Hindlimb muscle (tissue), 1 donor: ENCODE data around the gene MMEL1. TPM values are rescaled to one million over a fixed set of nuclear protein-coding genes. Genes with fewer than 3 reads are reported as not detected.
"Not testable (repeated sequence)": the region's sequence is repeated elsewhere in the genome, so short reads cannot be mapped to it uniquely, and the experiment has no call there.

ENCODE experiments used
- DNase-seq: peaks from one replicate; pipeline ENCODE4 v3.0.0-alpha.2; 2013
- polyA plus RNA-seq: library from polyadenylated mRNA; unstranded; fragments of 120-200 nt; gene quantifications from one replicate; pipeline ENCODE4 v1.2.1, GENCODE V29; 2013; ENCODE audit not compliant: insufficient read length

MMEL1 gene
- polyA plus RNA-seq, 1 donor, result 0.59 TPM

GRCh38 chr1:2628191-2628932, 4.5 kb downstream of the MMEL1 start:
- DNase-seq, result no peak

- DNase-seq, result no peak
Observed at GRCh38 chr1:2627746-2628145, 5.1 kb downstream of the MMEL1 start.

- DNase-seq, result not testable (repeated sequence)
Observed at GRCh38 chr1:2625748-2626147, 7.1 kb downstream of the MMEL1 start.

GRCh38 chr1:2625311-2625710, 7.5 kb downstream of the MMEL1 start:
- DNase-seq, result no peak

- no peak for DNase-seq
Observed at GRCh38 chr1:2624735-2625300, 8.0 kb downstream of the MMEL1 start.

- no peak for DNase-seq
Observed at GRCh38 chr1:2623571-2624337, 9.1 kb downstream of the MMEL1 start.

GRCh38 chr1:2617971-2618470, 14.8 kb downstream of the MMEL1 start:
- no peak for DNase-seq

GRCh38 chr1:2614145-2614544, 18.7 kb downstream of the MMEL1 start:
- DNase-seq, result no peak

GRCh38 chr1:2612591-2613365, 20.0 kb downstream of the MMEL1 start:
- DNase-seq, result no peak

GRCh38 chr1:2611621-2612437, 21.0 kb downstream of the MMEL1 start:
- no peak for DNase-seq

GRCh38 chr1:2611031-2611501, 21.8 kb downstream of the MMEL1 start:
- DNase-seq, result peak; percentile 28

GRCh38 chr1:2610036-2610959, 22.5 kb downstream of the MMEL1 start:
- no peak for DNase-seq

- DNase-seq, result no peak
Observed at GRCh38 chr1:2609319-2610035, 23.3 kb downstream of the MMEL1 start.

- DNase-seq, result peak; percentile 77
Observed at GRCh38 chr1:2607641-2608091, 25.1 kb downstream of the MMEL1 start.

GRCh38 chr1:2606881-2607621, 25.8 kb downstream of the MMEL1 start:
- DNase-seq, result no peak

GRCh38 chr1:2606396-2606880, 26.4 kb downstream of the MMEL1 start:
- no peak for DNase-seq

GRCh38 chr1:2605509-2606395, 27.1 kb downstream of the MMEL1 start:
- no peak for DNase-seq
